Thymus (tissue), 11 donors: ENCODE measurements around the gene GPR25. TPM values are rescaled to one million over a fixed set of nuclear protein-coding genes. Genes with fewer than 3 reads are reported as not detected.

Source experiments
- DNase-seq, 9 donors: peaks; one replicate each; pipeline ENCODE4 v3.0.0-alpha.2; 2013; ENCODE audit warnings: low spot score in 9 of 9, low read depth in 6 of 9, missing footprints in 1 of 9
- H3K27ac ChIP-seq, 2 donors: one replicate each; pipeline ENCODE4 v1.5.1; 2013; ENCODE audit warnings: control low read depth in 1 of 2, low read depth in 1 of 2, low read length in 1 of 2, mild to moderate bottlenecking in 1 of 2, moderate library complexity in 1 of 2
- H3K27me3 ChIP-seq, 2 donors: one replicate each; pipeline ENCODE4 v1.5.1; 2013; ENCODE audit warnings: low read length in 1 of 2; ENCODE audit not compliant: control insufficient read depth in 2 of 2, insufficient read depth in 1 of 2
- H3K36me3 ChIP-seq, 2 donors: one replicate each; pipeline ENCODE4 v1.5.1; 2013; ENCODE audit warnings: low read length in 1 of 2, mild to moderate bottlenecking in 1 of 2, moderate library complexity in 1 of 2; ENCODE audit not compliant: control insufficient read depth in 2 of 2, insufficient read depth in 2 of 2
- H3K4me1 ChIP-seq, 2 donors: one replicate each; pipeline ENCODE4 v1.5.1; 2013; ENCODE audit warnings: low read length in 2 of 2; ENCODE audit not compliant: control insufficient read depth in 2 of 2, insufficient read depth in 2 of 2
- H3K4me3 ChIP-seq, 2 donors: one replicate each; pipeline ENCODE4 v1.5.1; 2013; ENCODE audit warnings: low read length in 2 of 2, control low read depth in 1 of 2, mild to moderate bottlenecking in 1 of 2
- H3K9me3 ChIP-seq, 2 donors: one replicate each; pipeline ENCODE4 v1.5.1; 2013; ENCODE audit warnings: low read length in 1 of 2, mild to moderate bottlenecking in 1 of 2; ENCODE audit not compliant: control insufficient read depth in 2 of 2, insufficient read depth in 1 of 2
- WGBS: extraction: QIAGEN DNeasy Blood & Tissue Kit; methylation state at CpG from one replicate; pipeline ENCODE4 v1.1.7; 2013; 5-methylcytosine and 5-hydroxymethylcytosine counted together
- polyA plus RNA-seq: library from polyadenylated mRNA; stranded (reverse); fragments of 200-250 nt; gene quantifications from one replicate; pipeline ENCODE4 v1.2.3, GENCODE V29; 2013
- total RNA-seq: library from RNA; stranded (reverse); fragments of 120-200 nt; gene quantifications from one replicate; pipeline ENCODE4 v1.2.4, GENCODE V29; 2013
- donor health status: healthy.

Gene GPR25
- total and polyA plus RNA-seq, 2 donors, result 0.05 to 0.07 TPM

DNA sequence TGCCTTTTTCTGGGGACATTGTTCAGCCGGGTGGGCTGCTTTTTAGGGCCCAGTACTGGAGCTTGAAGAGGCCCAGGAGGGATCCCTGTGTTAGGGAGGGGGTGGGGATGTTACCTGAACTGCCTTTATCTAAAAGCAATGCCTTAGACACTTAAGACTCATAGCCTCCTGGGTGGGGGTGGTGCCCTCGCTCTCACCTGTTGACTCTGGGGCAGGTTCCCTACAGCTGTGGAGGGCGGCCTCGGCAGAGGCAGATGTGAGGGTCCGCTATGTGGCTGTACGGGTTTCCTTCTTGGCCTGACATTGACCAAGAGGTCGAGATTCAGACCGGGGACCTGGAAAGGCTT, 22.6 kb downstream of the GPR25 start:
- Histone ChIP-seq H3K9me3 (peaks cover 0 to 15% of the 10 kb centered on the region in 2 donors), H3K36me3 (no peaks in the 10 kb centered on the region), H3K4me3 (no peak overlapping the region), H3K4me1 (peaks cover 0 to 20% of the 10 kb centered on the region in 2 donors), H3K27me3 (peaks cover 24 to 55% of the 10 kb centered on the region in 2 donors), H3K27ac (no peak overlapping the region)
- WGBS, result 92% methylated on average over 8 of the region's 8 CpGs
- no peak for DNase-seq

DNA sequence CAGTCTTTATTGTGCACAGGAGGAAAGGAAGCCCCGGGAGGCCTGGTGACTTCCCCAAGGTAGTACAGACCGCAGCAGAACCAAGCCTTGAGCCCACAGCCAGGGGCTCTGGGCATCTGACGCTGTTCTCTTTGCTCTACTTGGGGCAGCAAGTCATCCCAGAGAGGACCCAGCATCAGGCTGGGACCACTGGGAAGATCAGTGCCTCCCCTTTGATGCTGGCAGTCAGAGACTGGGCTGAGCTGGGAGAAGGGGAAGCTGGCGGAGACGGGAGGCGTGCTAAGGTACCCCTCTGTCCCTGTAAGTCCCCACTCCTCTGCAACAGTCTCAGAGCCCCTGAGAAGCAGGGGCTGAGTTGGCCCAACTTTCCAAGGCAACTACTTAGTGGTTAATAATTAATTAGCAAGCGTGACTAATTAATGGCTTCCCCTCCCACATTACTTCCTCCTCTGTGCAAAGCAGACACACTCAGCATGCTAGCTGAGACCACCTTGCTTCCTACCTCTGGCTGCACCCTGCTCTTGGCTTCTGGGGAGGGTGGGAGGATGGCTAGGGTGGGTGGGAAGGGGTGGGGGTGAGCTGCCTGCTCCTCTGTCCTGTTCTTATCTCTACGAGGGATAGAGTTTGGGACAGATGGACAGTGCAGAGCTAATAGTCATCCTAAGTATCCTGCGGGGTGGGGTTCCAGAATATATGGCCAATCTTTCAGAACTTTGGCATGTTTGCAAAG, 23.2 kb downstream of the GPR25 start:
- 97% methylated on average over 9 of the region's 9 CpGs for WGBS
- Histone ChIP-seq H3K4me1 (peaks cover 0 to 20% of the 10 kb centered on the region in 2 donors), H3K27me3 (peaks cover 19 to 49% of the 10 kb centered on the region in 2 donors), H3K9me3 (peaks cover 0 to 14% of the 10 kb centered on the region in 2 donors), H3K4me3 (no peak overlapping the region), H3K27ac (no peak overlapping the region), H3K36me3 (no peaks in the 10 kb centered on the region)
- DNase-seq, result no peak

DNA sequence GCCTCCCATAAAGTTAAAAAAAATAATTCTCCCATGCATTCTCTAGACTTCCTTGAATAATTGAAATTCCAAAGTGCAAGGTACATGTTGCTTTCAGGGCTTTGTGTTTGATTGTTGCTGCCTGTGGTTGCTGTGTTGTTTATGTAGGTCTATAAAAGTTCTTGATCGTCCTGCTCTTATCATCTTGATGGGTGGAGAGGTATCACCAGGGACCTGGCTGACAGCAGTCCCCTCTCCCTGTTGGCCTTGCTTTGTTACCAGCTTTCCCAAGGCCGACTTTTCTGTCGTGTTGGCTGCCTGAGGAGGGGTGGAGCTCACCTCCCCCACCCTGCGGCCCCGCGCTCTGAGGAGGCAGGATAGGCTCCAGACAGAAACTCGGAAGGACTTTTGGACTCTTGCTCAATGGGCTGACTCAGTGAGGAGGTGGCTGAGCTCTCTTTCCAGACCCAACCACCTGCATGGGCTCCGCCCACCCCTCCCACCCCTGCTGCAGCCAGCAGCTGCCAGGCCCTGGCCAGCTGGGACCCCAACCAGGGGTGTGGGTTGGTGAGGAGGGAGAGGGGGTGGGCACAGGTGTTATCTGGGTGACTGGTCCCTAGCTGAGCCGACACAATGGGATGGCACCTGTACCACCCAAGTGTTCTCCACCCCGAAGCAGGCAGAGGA, 23.9 kb downstream of the GPR25 start:
- H3K4me3 ChIP-seq, result no peak overlapping the region
- H3K27ac ChIP-seq, result no peak overlapping the region
- DNase-seq, result no peak
- H3K27me3 ChIP-seq, result peaks cover 12 to 42% of the 10 kb centered on the region in 2 donors
- peaks cover 0 to 7% of the 10 kb centered on the region in 2 donors for H3K9me3 ChIP-seq
- 92% methylated on average over 10 of the region's 10 CpGs for WGBS
- peaks cover 0 to 14% of the 10 kb centered on the region in 2 donors for H3K4me1 ChIP-seq
- H3K36me3 ChIP-seq, result no peaks in the 10 kb centered on the region

DNA sequence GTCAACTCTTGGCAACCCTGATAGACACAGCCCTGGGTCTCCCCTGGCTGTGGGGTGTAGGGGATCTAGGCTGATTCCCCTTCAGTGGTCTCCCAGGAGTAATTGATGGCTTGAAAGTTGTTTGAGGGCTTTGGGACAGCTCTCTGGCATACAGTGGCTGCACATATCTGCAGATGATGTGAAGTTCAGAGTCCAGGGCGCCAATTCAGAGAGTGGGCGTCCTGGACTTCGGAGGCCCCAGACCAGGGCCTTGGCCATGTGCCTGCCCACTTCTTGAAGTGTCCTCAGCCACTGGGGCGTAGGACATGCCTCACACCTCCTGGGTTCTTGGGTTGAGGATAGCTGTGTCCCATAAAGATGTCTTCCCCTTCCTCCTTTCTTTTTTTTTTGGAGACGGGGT, 24.5 kb downstream of the GPR25 start:
- Histone ChIP-seq H3K9me3 (peaks cover 0 to 5% of the 10 kb centered on the region in 2 donors), H3K27ac (no peak overlapping the region), H3K4me3 (no peak overlapping the region), H3K27me3 (peaks cover 7 to 36% of the 10 kb centered on the region in 2 donors), H3K36me3 (no peaks in the 10 kb centered on the region), H3K4me1 (peaks cover 0 to 9% of the 10 kb centered on the region in 2 donors)
- no peak for DNase-seq
- 98% methylated on average over 5 of the region's 5 CpGs for WGBS

DNA sequence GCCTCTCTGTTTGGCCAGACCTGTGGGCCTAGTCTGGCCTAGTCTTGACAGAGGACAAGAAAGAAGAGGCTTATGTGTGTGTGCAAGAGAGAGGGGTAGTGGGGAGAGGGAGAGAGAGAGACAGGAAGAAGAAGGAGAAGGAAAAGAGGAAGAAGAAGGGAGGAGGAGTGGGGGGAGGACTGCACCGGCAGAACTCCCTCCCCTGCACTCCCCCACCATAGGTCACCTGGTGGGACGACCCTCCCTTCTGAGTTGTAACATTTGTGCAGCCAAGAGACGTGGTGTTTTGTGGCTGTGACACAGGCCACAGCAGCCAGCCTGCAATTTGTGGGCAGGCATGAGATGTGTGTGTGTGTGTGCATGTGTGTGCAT, 26.2 kb downstream of the GPR25 start:
- Histone ChIP-seq H3K36me3 (no peaks in the 10 kb centered on the region), H3K27me3 (peaks cover 4 to 19% of the 10 kb centered on the region in 2 donors), H3K4me1 (peaks cover 0 to 9% of the 10 kb centered on the region in 2 donors), H3K9me3 (peaks cover 0 to 5% of the 10 kb centered on the region in 2 donors), H3K4me3 (no peak overlapping the region), H3K27ac (no peak overlapping the region)
- DNase-seq, result no peak
- WGBS, result 20% methylated on average over 3 of the region's 3 CpGs

DNA sequence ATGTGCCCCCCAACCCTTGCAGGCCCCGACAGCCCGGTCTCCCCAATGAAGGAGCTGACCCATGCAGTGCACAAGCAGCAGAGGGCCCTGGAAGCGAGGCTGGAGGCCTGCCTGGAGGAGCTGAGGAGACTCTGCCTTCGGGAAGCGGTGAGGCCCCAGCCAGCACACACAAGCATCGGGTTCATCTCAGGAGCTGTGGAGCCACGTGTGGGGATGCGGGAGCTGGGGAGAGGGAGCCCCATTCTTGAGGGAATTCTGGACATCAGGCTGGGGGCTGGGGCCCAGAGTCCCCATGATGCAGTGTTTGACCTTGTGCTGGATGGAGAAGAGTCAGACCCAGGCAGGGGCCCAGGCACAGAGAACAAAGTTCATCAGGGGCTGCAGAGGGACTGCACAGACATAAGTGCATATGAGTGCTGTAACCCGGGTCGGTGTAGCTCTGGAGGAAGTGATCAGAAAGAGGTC, 26.7 kb downstream of the GPR25 start:
- peaks cover 0 to 14% of the 10 kb centered on the region in 2 donors for H3K27me3 ChIP-seq
- H3K4me1 ChIP-seq, result peaks cover 0 to 9% of the 10 kb centered on the region in 2 donors
- no peak overlapping the region for H3K27ac ChIP-seq
- no peak for DNase-seq
- H3K9me3 ChIP-seq, result peaks cover 0 to 5% of the 10 kb centered on the region in 2 donors
- H3K4me3 ChIP-seq, result no peak overlapping the region
- no peaks in the 10 kb centered on the region for H3K36me3 ChIP-seq
- 88% methylated on average over 10 of the region's 10 CpGs for whole genome bisulfite sequencing

DNA sequence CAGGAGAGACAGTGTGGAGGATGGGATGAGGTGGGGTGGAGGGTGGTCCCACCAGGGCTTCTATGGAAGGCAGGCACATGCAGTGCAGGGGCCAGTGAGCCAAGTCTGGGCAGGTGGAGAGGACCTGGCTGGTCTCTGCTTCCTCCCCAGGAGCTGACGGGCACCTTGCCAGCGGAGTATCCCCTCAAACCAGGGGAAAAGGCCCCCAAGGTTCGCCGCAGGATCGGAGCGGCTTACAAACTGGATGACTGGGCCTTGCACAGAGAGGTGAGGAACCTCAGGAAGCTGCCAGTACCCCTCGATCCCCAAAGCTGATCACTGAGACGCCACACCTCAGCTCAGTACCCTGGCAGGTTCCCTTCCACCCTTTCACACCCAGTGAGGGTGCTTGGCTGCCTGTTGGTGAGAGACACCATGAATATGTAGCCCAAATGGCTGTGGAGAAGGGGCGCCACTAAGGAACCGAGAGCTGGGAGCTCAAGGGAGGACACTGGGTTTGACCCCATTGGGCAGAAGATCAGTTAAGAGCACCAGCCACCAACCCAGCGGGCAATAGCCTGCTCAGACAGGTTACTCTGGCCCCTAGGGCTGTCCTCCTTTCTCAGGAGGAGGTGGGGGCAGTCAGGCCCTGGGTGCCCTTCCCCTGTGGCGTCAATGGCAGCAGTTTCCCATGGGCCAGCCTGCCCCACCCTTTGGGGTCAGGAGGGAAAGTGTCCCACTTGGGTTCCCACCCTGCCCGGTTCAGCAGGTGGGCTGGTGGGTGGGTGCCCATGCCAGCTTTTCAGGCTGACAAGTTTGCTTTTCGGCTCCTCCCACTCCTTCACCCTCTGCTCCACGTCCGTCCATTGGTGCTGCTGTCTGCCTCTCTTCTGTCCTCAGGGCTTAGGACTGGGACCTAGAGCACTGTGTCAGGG, 27.4 kb downstream of the GPR25 start:
- no peak overlapping the region for H3K4me3 ChIP-seq
- H3K36me3 ChIP-seq, result no peaks in the 10 kb centered on the region
- peaks cover 0 to 7% of the 10 kb centered on the region in 2 donors for H3K27me3 ChIP-seq
- H3K4me1 ChIP-seq, result peaks cover 0 to 11% of the 10 kb centered on the region in 2 donors
- no peak overlapping the region for H3K27ac ChIP-seq
- 97% methylated on average over 16 of the region's 16 CpGs for WGBS
- no peak for DNase-seq
- peaks cover 0 to 5% of the 10 kb centered on the region in 2 donors for H3K9me3 ChIP-seq

DNA sequence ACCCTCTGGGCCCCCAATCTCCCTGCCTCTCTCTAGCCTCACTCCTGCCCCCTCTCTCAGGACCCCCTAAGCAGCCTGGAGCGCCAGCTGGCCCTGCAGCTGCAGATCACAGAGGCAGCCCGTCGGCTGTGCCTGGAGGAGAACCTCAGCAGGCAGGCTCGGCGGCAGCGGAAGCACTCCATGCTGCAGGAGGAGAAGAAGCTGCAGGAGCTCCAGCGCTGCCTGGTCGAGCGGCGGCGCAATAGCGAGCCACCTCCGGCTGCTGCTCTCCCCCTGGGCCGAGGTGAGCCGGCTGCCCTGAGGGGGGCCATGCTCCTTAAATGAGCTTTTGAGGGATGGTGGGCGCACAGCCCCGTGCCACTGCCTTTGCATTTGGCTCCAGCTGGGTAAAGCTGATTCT, 28.1 kb downstream of the GPR25 start:
- Histone ChIP-seq H3K4me3 (no peak overlapping the region), H3K27ac (no peak overlapping the region), H3K4me1 (peaks cover 0 to 7% of the 10 kb centered on the region in 2 donors), H3K36me3 (no peaks in the 10 kb centered on the region), H3K9me3 (peaks cover 0 to 5% of the 10 kb centered on the region in 2 donors), H3K27me3 (peaks cover 0 to 3% of the 10 kb centered on the region in 2 donors)
- no peak for DNase-seq
- 97% methylated on average over 17 of the region's 17 CpGs for WGBS
